Activated T-helper 17 cell treated with anti-CD3 and anti-CD28 coated beads, Interleukin-2, amount 50 U/mL, for 72 hours (primary cell): ENCODE measurements around the gene MAPKAPK2. TPM values are rescaled to one million over a fixed set of nuclear protein-coding genes. Genes with fewer than 3 reads are reported as not detected.
"Not testable (repeated sequence)": the region's sequence is repeated elsewhere in the genome, so short reads cannot be mapped to it uniquely, and the experiment has no call there.

Experiments used
- ATAC-seq: fragments of 150-1000 bp; cut with Tn5 transposase; replicated peaks from 2 replicates; pipeline ENCODE4 v1.10.0; 2021; ENCODE audit warnings: mild to moderate bottlenecking, moderate library complexity
- H3K27ac Mint-ChIP-seq: one replicate; pipeline ENCODE4 v1.8.0; 2022; ENCODE audit warnings: mixed read lengths
- H3K27me3 Mint-ChIP-seq: one replicate; pipeline ENCODE4 v1.8.0; 2022; ENCODE audit warnings: mixed read lengths
- H3K36me3 Mint-ChIP-seq: one replicate; pipeline ENCODE4 v1.8.0; 2022; ENCODE audit warnings: low read depth, mild to moderate bottlenecking, mixed read lengths
- H3K4me1 Mint-ChIP-seq: one replicate; pipeline ENCODE4 v1.8.0; 2022; ENCODE audit warnings: mixed read lengths
- H3K4me3 Mint-ChIP-seq: one replicate; pipeline ENCODE4 v1.8.0; 2022; ENCODE audit warnings: mild to moderate bottlenecking, mixed read lengths
- H3K9me3 Mint-ChIP-seq: one replicate; pipeline ENCODE4 v1.8.0; 2022; ENCODE audit warnings: mixed read lengths
- total RNA-seq, 2 donors: library from RNA; stranded (reverse); gene quantifications; one replicate each; pipeline ENCODE4 v1.2.3, GENCODE V29; 2022

The MAPKAPK2 gene
- 10 to 100 TPM; 64.6 to 85.3 TPM for total RNA-seq

- no peaks in the 10 kb centered on the region for H3K27me3 Mint-ChIP-seq
Measured at GRCh38 chr1:206684478-206685333, at the start of gene MAPKAPK2. TSS of gene MAPKAPK2 (plus strand) at chr1:206684905. CDS start at chr1:206685230, 325 bp downstream.

GRCh38 chr1:206635080-206635977, 49.4 kb upstream of the MAPKAPK2 start, which contains the start of gene DYRK3:
TSS of gene DYRK3 (plus strand) at chr1:206635536. CDS start at chr1:206635704, 168 bp downstream.
- H3K36me3 Mint-ChIP-seq = peaks cover 12% of the 10 kb centered on the region
- peak within 1 kb of the TSS; percentile 86 for H3K4me3 Mint-ChIP-seq
- peaks cover 11% of the 10 kb centered on the region for H3K4me1 Mint-ChIP-seq
- ATAC-seq = peak; percentile 96
- H3K27ac Mint-ChIP-seq = peak within 1 kb of the TSS; percentile 62
- no peaks in the 10 kb centered on the region for H3K9me3 Mint-ChIP-seq
- peaks cover 4% of the 10 kb centered on the region for H3K27me3 Mint-ChIP-seq

More at GRCh38 chr1:206684478-206685333, at the start of gene MAPKAPK2:
- Mint-ChIP-seq H3K4me3 (peak within 1 kb of the TSS; percentile 98), H3K27ac (peak within 1 kb of the TSS; percentile 96), H3K36me3 (peaks cover 33% of the 10 kb centered on the region), H3K9me3 (no peaks in the 10 kb centered on the region), H3K4me1 (peaks cover 48% of the 10 kb centered on the region)
- ATAC-seq = peak; percentile 63

GRCh38 chr1:206635978-206636345, 48.7 kb upstream of the MAPKAPK2 start:
- peaks cover 4% of the 10 kb centered on the region for H3K27me3 Mint-ChIP-seq
- H3K36me3 Mint-ChIP-seq = peaks cover 12% of the 10 kb centered on the region
- H3K4me1 Mint-ChIP-seq = peaks cover 11% of the 10 kb centered on the region
- peak overlapping the region; percentile 15 for H3K27ac Mint-ChIP-seq
- peak; percentile 8 for ATAC-seq
- H3K4me3 Mint-ChIP-seq = peak overlapping the region; percentile 86
- no peaks in the 10 kb centered on the region for H3K9me3 Mint-ChIP-seq

GRCh38 chr1:206636671-206637070, 48.0 kb upstream of the MAPKAPK2 start:
- peaks cover 4% of the 10 kb centered on the region for H3K27me3 Mint-ChIP-seq
- H3K4me1 Mint-ChIP-seq = peaks cover 11% of the 10 kb centered on the region
- peaks cover 12% of the 10 kb centered on the region for H3K36me3 Mint-ChIP-seq
- H3K27ac Mint-ChIP-seq = no peak overlapping the region
- H3K9me3 Mint-ChIP-seq = no peaks in the 10 kb centered on the region
- ATAC-seq = no peak
- peak overlapping the region; percentile 86 for H3K4me3 Mint-ChIP-seq

- peaks cover 12% of the 10 kb centered on the region for H3K36me3 Mint-ChIP-seq
- H3K4me3 Mint-ChIP-seq = peak overlapping the region; percentile 86
- no peak for ATAC-seq
- H3K4me1 Mint-ChIP-seq = peaks cover 11% of the 10 kb centered on the region
- H3K9me3 Mint-ChIP-seq = no peaks in the 10 kb centered on the region
- H3K27me3 Mint-ChIP-seq = peaks cover under 1% of the 10 kb centered on the region
- H3K27ac Mint-ChIP-seq = no peak overlapping the region
Measured at GRCh38 chr1:206637605-206638004, 47.1 kb upstream of the MAPKAPK2 start.

GRCh38 chr1:206642074-206642473, 42.6 kb upstream of the MAPKAPK2 start:
- H3K4me1 Mint-ChIP-seq, ATAC-seq, H3K27ac Mint-ChIP-seq, H3K9me3 Mint-ChIP-seq, H3K27me3 Mint-ChIP-seq, H3K4me3 Mint-ChIP-seq: not testable (repeated sequence)
- H3K36me3 Mint-ChIP-seq = peaks cover 18% of the 10 kb centered on the region

- Mint-ChIP-seq H3K27ac (no peak overlapping the region), H3K4me1 (no peaks in the 10 kb centered on the region), H3K9me3 (no peaks in the 10 kb centered on the region), H3K27me3 (no peaks in the 10 kb centered on the region), H3K36me3 (peaks cover 30% of the 10 kb centered on the region), H3K4me3 (no peak overlapping the region)
- ATAC-seq = no peak
Measured at GRCh38 chr1:206643118-206643698, 41.5 kb upstream of the MAPKAPK2 start.

- H3K9me3 Mint-ChIP-seq = no peaks in the 10 kb centered on the region
- H3K27ac Mint-ChIP-seq = no peak overlapping the region
- H3K4me3 Mint-ChIP-seq = no peak overlapping the region
- H3K36me3 Mint-ChIP-seq = peaks cover 33% of the 10 kb centered on the region
- H3K4me1 Mint-ChIP-seq = no peaks in the 10 kb centered on the region
- H3K27me3 Mint-ChIP-seq = no peaks in the 10 kb centered on the region
- ATAC-seq = no peak
Measured at GRCh38 chr1:206646504-206646903, 38.2 kb upstream of the MAPKAPK2 start.

GRCh38 chr1:206647224-206647623, 37.5 kb upstream of the MAPKAPK2 start:
- Mint-ChIP-seq H3K27ac (no peak overlapping the region), H3K4me1 (no peaks in the 10 kb centered on the region), H3K36me3 (peaks cover 33% of the 10 kb centered on the region), H3K9me3 (no peaks in the 10 kb centered on the region), H3K27me3 (no peaks in the 10 kb centered on the region), H3K4me3 (no peak overlapping the region)
- ATAC-seq = no peak

- no peak for ATAC-seq
- no peak overlapping the region for H3K4me3 Mint-ChIP-seq
- peaks cover 33% of the 10 kb centered on the region for H3K36me3 Mint-ChIP-seq
- peak overlapping the region; percentile 23 for H3K27ac Mint-ChIP-seq
- no peaks in the 10 kb centered on the region for H3K27me3 Mint-ChIP-seq
- peaks cover 6% of the 10 kb centered on the region for H3K4me1 Mint-ChIP-seq
- no peaks in the 10 kb centered on the region for H3K9me3 Mint-ChIP-seq
Measured at GRCh38 chr1:206649261-206649921, 35.3 kb upstream of the MAPKAPK2 start.

- Mint-ChIP-seq H3K9me3 (no peaks in the 10 kb centered on the region), H3K4me3 (no peak overlapping the region), H3K27me3 (no peaks in the 10 kb centered on the region), H3K36me3 (peaks cover 33% of the 10 kb centered on the region), H3K4me1 (peaks cover 6% of the 10 kb centered on the region), H3K27ac (no peak overlapping the region)
- ATAC-seq = no peak
Measured at GRCh38 chr1:206651014-206651413, 33.7 kb upstream of the MAPKAPK2 start.

GRCh38 chr1:206651958-206652890, 32.5 kb upstream of the MAPKAPK2 start:
- no peak overlapping the region for H3K27ac Mint-ChIP-seq
- peak; percentile 43 for ATAC-seq

More at GRCh38 chr1:206651958-206652890, 32.5 kb upstream of the MAPKAPK2 start:
- peaks cover 3% of the 10 kb centered on the region for H3K27me3 Mint-ChIP-seq
- H3K4me1 Mint-ChIP-seq = peaks cover 6% of the 10 kb centered on the region
- H3K4me3 Mint-ChIP-seq = no peak overlapping the region
- H3K36me3 Mint-ChIP-seq = peaks cover 25% of the 10 kb centered on the region
- no peaks in the 10 kb centered on the region for H3K9me3 Mint-ChIP-seq
